ENCODE results near the gene AUNIP.

The AUNIP gene

DNA sequence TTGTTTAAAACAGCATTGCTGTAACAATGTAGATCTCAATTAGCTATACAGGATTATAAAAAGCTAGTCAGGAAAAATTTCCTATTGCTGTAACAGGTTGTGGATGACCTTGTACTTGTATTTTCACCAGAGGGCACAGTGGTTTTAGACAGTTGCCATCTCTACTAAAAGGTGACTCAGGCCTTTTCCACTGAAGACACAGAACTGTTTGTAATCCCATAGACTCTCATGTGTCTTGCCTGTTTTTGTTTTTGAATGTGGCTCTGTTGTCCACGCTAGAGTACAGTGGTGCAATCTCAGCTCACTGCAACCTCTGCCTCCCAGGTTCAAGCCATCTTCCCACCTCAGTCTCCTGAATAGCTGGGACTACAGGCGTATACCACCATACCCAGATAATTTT, 33.7 kb downstream of the AUNIP start:
- no peak for DNase-seq

DNA sequence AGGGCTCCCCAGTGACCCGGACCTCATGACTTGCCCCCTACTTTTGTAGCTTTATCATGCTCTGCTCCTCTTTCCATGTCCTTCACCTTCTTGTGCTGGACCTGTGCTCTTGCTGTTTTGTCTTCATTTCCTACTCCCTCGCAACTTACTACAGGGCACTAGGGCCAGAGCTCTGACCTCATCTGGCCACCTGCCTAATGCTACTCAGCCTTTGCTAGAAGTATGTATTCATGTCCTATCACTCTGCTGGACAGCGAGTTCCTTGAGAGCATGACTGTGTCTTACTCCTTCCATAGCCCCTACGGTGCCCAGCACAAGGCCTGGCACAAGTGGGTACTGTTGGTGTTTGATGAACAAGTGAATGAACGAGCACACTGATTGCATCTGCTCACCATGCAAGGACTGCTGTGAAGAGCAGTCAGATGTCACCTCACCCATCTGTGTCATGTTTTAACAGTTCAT, 37.6 kb downstream of the AUNIP start:
- no peak for DNase-seq

GRCh38 chr1:25821112-25821476, 38.2 kb downstream of the AUNIP start:
- peak; percentile 18 for DNase-seq

- DNase-seq, result peak; percentile 75
Observed at GRCh38 chr1:25820247-25821111, 38.8 kb downstream of the AUNIP start.

- peak; percentile 96 for DNase-seq
Observed at GRCh38 chr1:25819491-25820246, 39.6 kb downstream of the AUNIP start, which contains the start of gene MTFR1L. Gene MTFR1L, plus strand, starts transcription at chr1:25819954. Its CDS starts 3,151 bp downstream, at chr1:25823105.

DNA sequence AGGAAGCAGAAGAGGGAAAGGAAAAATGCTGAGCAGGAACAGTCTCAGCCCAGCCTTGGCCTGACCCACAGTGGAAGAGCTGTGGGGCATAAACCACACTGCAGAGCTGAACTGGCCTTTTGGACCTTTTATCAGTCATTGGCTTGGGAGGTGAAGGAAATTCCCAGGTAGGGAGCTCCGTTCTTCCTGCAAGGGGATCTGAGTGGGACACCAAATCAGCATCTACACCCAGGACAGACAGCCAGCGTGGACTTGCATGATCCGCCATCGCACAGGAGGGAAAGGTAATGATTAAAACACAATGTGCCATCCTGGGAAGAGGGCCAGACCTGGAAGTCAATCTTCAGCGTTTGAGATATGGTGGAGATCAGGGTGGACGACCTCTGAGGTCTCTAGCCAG, 40.7 kb downstream of the AUNIP start:
- no peak for DNase-seq

DNA sequence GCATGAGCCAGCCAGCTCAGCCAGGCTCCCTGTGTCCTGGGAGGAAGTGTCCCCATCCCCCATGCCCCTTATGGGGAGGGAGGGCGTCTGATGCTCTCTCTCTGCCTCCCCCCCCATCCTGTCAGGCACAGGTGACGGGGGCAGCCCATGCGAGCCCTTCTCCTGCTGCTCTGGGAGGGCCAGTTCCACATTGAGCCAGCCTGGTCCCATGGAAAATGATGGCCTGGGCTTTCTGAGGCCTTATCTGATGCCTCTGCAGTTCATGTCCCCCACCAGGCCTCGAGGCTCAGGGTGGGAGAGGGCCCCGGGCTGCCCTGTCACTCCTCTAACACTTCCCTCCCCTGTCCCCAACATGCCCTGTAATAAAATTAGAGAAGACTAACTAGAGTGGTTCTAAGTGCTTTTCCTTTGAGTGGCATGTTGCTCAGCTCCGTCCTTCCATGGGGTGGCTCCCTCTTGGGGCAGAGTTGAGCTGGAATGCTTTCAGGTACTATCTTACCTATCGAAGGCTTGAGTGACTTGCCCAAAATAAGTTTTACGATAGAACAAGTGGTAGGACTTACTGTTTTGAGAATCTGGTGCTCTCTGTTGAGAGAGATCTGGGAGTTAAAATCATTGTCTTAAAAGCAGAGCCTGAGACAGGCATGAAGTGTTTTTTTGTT, 41.3 kb downstream of the AUNIP start:
- DNase-seq, result no peak

GRCh38 chr1:25816112-25816718, 43.0 kb downstream of the AUNIP start:
- no peak for DNase-seq

GRCh38 chr1:25815208-25816111, 43.8 kb downstream of the AUNIP start:
- DNase-seq, result no peak

DNA sequence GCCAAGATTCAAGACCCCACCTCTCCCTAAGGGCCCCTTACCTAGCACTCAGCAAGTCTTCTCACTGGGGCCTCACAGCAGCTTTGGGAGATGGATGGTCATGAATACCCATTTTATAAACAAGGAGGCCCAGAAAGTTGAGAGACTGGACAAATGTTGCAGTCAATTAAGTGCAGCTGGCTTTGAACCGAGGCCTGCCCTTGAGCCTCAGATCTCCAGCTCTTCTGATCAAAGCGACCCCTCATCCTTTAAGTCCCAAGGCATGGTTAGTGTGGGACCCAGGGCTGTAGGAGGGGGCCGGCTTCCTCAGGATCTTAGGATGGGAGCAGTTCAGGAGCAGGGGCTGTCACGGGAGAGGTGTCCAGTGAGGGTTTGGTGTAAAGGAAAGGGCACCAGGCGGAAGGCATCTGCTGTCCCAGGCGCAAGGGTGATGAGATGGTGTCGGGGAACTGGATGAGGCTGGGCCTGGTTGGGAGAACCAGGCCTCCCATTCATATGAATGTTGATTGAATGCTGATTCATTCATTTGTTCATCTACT, 44.6 kb downstream of the AUNIP start:
- no peak for DNase-seq

GRCh38 chr1:25813734-25814471, 45.4 kb downstream of the AUNIP start:
- DNase-seq, result no peak

DNA sequence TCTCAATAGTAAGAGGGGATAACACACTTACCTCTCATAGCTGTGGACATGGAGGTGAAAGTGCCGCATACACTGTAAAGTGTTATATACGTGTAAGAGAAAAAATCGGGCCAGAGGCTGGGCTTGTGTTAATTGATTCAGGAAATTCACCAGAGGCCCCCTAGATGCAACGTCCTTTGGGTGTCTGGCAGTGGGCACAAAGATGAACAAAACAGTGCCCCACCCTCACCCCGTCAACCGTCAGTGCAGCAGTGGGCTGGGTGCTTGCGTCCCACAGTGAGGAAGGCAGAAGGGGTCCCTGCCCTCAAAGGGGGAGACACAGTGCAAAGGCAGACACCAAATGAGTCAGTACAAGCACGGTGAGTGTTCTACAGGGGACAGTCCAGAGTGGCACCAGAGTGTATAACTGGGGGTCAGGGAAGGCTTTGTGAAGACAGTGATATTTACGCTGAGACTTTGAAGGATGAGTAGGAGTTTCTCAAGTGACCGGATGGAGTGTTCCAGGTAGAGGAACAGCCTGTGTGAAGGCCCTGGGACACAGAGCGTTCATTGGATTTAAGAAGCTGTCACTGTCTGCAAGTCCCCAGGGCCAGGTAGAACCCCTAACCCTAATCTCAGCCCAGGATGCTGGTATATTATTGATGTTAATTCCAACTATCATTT, 46.1 kb downstream of the AUNIP start:
- no peak for DNase-seq

DNA sequence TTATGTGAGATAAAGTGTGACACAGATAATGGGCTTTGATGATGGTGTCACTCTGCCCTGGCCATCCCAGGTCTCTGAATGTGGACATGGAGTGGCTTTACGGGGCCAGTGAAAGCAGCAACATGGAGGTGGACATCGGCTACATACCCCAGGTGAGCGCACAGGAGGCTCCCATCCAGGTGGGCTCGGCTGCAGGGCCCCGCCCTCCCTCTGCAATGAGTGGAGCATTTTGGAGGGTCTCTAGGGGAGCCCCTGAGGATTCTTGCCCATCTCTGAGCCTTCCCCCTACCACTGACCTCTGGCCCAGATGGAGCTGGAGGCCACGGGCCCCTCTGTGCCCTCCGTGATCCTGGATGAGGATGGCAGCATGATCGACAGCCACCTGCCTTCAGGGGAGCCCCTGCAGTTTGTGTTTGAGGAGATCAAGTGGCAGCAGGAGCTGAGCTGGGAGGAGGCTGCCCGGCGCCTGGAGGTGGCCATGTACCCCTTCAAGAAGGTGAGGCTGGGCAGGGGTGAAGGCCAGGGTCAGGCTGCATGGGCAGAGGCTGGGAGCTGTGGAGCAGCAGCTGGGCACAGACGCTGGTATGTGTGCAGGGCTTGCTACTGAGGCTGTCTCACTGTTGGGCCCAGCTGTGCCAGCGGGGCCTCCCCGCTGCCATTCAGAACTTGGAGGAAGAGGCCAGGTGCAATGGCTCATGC, 47.7 kb downstream of the AUNIP start:
- DNase-seq, result no peak

GRCh38 chr1:25810341-25811299, 48.6 kb downstream of the AUNIP start:
- peak; percentile 89 for DNase-seq

- DNase-seq, result no peak
Observed at GRCh38 chr1:25809929-25810328, 49.3 kb downstream of the AUNIP start.

GRCh38 chr1:25809283-25809926, 49.9 kb downstream of the AUNIP start:
- DNase-seq, result no peak

DNA sequence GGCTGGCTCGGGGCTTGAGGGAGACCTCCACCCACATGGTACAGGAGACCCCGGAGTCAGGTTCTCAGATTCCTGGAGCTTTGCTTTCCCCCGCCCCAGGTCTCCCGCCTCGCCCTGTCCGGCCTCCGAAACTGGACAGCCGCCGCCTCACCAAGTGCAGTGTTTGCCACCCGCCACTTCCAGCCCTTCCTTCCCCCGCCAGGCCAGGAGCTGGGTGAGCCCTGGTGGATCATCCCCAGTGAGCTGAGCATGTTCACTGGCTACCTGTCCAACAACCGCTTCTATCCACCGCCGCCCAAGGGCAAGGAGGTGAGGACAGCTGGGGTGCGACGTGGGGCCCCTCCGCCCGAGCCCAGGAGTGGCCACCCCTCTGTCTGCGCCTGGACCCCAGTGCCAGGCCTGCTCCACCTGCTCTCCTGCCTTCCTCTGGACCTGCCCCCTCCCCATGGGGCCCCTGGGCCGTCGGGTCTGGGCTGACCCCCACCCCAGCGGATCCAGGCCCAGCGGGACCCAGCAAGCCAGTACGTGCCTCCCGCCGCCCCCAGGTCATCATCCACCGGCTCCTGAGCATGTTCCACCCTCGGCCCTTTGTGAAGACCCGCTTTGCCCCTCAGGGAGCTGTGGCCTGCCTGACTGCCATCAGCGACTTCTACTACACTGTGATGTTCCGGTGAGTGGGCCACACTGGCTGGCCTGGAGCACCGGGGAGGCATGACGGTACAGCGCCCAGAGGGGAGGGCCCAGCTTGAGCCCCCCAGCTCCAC, 50.6 kb downstream of the AUNIP start:
- DNase-seq, result no peak

Data from CD4-positive, alpha-beta T cell treated with Interleukin-17A for 4 hours (primary cell).